K562 (cell line): ENCODE results near the gene SPOCK2. TPM values are rescaled to one million over a fixed set of nuclear protein-coding genes. Genes with fewer than 3 reads are reported as not detected.

Experiments used
- ATAC-seq: fragments of 200-7000 bp; cut with Tn5 transposase; 3 replicates; pipeline ENCODE4 v1.9.1; 2020; ENCODE audit warnings: moderate library complexity
- BruUV-seq: library from RNA; stranded (reverse); fragments of 400-500 nt; replicated peaks from 2 replicates; lab custom pipeline; 2021; lab: Mats Ljungman, UMichigan
- CTCF ChIA-PET: fragments of 300-600 bp; formaldehyde crosslinking; extraction: SDS; loops from one replicate; lab custom pipeline; 2021; ENCODE audit warnings: low intra/inter-chr PET ratio; lab: Yijun Ruan, JAX
- POLR2A ChIA-PET: fragments of 300-600, 350-650 bp; sonication (Branson Sonifier 250); formaldehyde crosslinking; extraction: SDS; loops from one replicate; lab custom pipeline; 2021; ENCODE audit warnings: antibody characterized with exemption, inconsistent platforms; lab: Yijun Ruan, JAX
- DNase-seq, 4 experiments: peaks; one replicate each; pipeline versions ENCODE4 v3.0.0 to v3.0.0-alpha.2; 2011 to 2018; ENCODE audit warnings: low spot score in 3 of 4, mixed read lengths in 3 of 4; ENCODE audit errors: extremely low read depth in 1 of 4
- FAIRE-seq: peaks from 2 replicates; lab custom pipeline; 2011; peaks lifted over from hg19 to GRCh38; lab: Jason Lieb, UNC
- H2AFZ ChIP-seq: 2 replicates; pipeline ENCODE4 v1.6.0; 2011; ENCODE audit warnings: low read depth, low read length, control low read depth, inconsistent platforms
- H3K27ac ChIP-seq: fragments of 200-600 bp; 3 replicates; pipeline ENCODE4 v1.8.0; 2011; ENCODE audit warnings: low read depth, mild to moderate bottlenecking, control low read depth, inconsistent platforms, low read length, moderate library complexity, mixed read lengths; ENCODE audit errors: extremely low read depth
- H3K27me3 ChIP-seq, 2 experiments: fragments of 300-600 bp in 1 of 2; 2 replicates in 1 of 2; 3 replicates in 1 of 2; pipeline versions ENCODE4 v1.6.0 to v1.8.0; 2011; ENCODE audit warnings: inconsistent platforms in 2 of 2, low read length in 2 of 2, mild to moderate bottlenecking in 1 of 2, mixed read lengths in 1 of 2, moderate library complexity in 1 of 2; ENCODE audit not compliant: control insufficient read depth in 2 of 2, insufficient read depth in 2 of 2
- H3K36me3 ChIP-seq: fragments of 300-600 bp; 3 replicates; pipeline ENCODE4 v1.8.0; 2011; ENCODE audit warnings: mild to moderate bottlenecking, low read length, inconsistent platforms; ENCODE audit not compliant: control insufficient read depth, insufficient read depth
- H3K4me1 ChIP-seq, 2 experiments: fragments of 200-600 bp in 1 of 2; replicated peaks in 1 of 2; 2 replicates in 1 of 2; 3 replicates in 1 of 2; pipeline versions ENCODE4 v1.5.1 to v1.8.0; 2011; ENCODE audit warnings: inconsistent platforms in 2 of 2, low read length in 2 of 2, mild to moderate bottlenecking in 1 of 2, mixed read lengths in 1 of 2, moderate library complexity in 1 of 2; ENCODE audit not compliant: control insufficient read depth in 2 of 2, insufficient read depth in 2 of 2
- H3K4me2 ChIP-seq: 2 replicates; pipeline ENCODE4 v1.6.1; 2011; ENCODE audit warnings: low read length, control low read depth, inconsistent platforms, mixed read lengths; ENCODE audit not compliant: insufficient read depth
- H3K4me3 ChIP-seq: fragments of 200-600 bp; sonication (generic), shearing (Covaris generic); 2 replicates; pipeline ENCODE4 v1.5.1; 2016; ENCODE audit warnings: control low read depth, inconsistent platforms
- H3K79me2 ChIP-seq: fragments of 200-600 bp; 3 replicates; pipeline ENCODE4 v1.8.0; 2011; ENCODE audit warnings: low read length, inconsistent platforms; ENCODE audit not compliant: control insufficient read depth, insufficient read depth
- H3K9ac ChIP-seq, 2 experiments: 2 replicates each; pipeline versions ENCODE4 v1.6.0 to v1.6.1; 2011; ENCODE audit warnings: low read depth in 2 of 2, low read length in 2 of 2, control low read depth in 1 of 2, inconsistent platforms in 1 of 2, mild to moderate bottlenecking in 1 of 2, mixed read lengths in 1 of 2; ENCODE audit not compliant: insufficient read depth in 1 of 2
- H3K9me1 ChIP-seq: one replicate; pipeline ENCODE4 v1.6.0; 2011; ENCODE audit warnings: inconsistent platforms, mild to moderate bottlenecking, low read length, moderate library complexity; ENCODE audit not compliant: control insufficient read depth, insufficient read depth
- H3K9me3 ChIP-seq: replicated peaks from 2 replicates; pipeline ENCODE4 v1.5.1; 2011; ENCODE audit warnings: low read depth, low read length, inconsistent platforms; ENCODE audit not compliant: control insufficient read depth, insufficient read depth
- H4K20me1 ChIP-seq: replicated peaks from 2 replicates; pipeline ENCODE4 v1.6.1; 2011; ENCODE audit warnings: low read length, inconsistent platforms, mixed read lengths; ENCODE audit not compliant: control insufficient read depth, insufficient read depth
- ATF7 ChIP-seq: fragments of 450-650 bp; IDR thresholded peaks from 2 replicates; pipeline ENCODE4 v1.7.1; 2014; ENCODE audit warnings: mild to moderate bottlenecking, moderate library complexity
- BMI1 ChIP-seq: fragments of 150-350 bp; IDR thresholded peaks from 2 replicates; pipeline ENCODE4 v1.6.1; 2014; ENCODE audit warnings: low read length
- GTF2E2 ChIP-seq: fragments of 200-800 bp; sonication (Bioruptor generic); IDR thresholded peaks from 2 replicates; pipeline ENCODE4 v1.6.1; 2016; ENCODE audit warnings: missing genetic modification characterization, missing compliant biosample characterization
- KAT7 ChIP-seq: sonication (generic); formaldehyde crosslinking; IDR thresholded peaks from 2 replicates; pipeline ENCODE4 v1.8.0; 2022; ENCODE audit warnings: missing genetic modification reagents, mild to moderate bottlenecking, borderline replicate concordance
- KDM2B ChIP-seq: fragments of 250-450 bp; sonication (Bioruptor Pico); IDR thresholded peaks from 2 replicates; pipeline ENCODE4 v1.8.0; 2021; ENCODE audit warnings: mild to moderate bottlenecking, moderate library complexity
- LARP7 ChIP-seq: fragments of 450-650 bp; IDR thresholded peaks from 2 replicates; pipeline ENCODE4 v1.6.1; 2016
- MCM7 ChIP-seq, 2 experiments: fragments of 450-650 bp; IDR thresholded peaks; 2 replicates each; pipeline ENCODE4 v1.6.1; 2016 to 2018
- MYC ChIP-seq, 2 experiments: fragments of 250-450 bp in 1 of 2; sonication (Bioruptor Pico) in 1 of 2; IDR thresholded peaks; 2 replicates each; pipeline versions ENCODE4 v1.5.1 to v1.6.1; 2012 to 2021; ENCODE audit warnings: low read depth in 2 of 2, borderline replicate concordance in 1 of 2, improper control_type of control experiment in 1 of 2, low read length in 1 of 2, mild to moderate bottlenecking in 1 of 2, moderate library complexity in 1 of 2
- NFE2 ChIP-seq: IDR thresholded peaks from 2 replicates; pipeline ENCODE4 v1.6.1; 2014; ENCODE audit warnings: antibody characterized with exemption, low read depth
- RBM14 ChIP-seq: fragments of 200-400 bp; formaldehyde crosslinking; IDR thresholded peaks from 2 replicates; pipeline ENCODE4 v1.6.1; 2018; ENCODE audit warnings: low read depth, mild to moderate bottlenecking, low read length, moderate library complexity, borderline replicate concordance; ENCODE audit not compliant: insufficient read depth
- ZNF75A ChIP-seq: fragments of 450-650 bp; formaldehyde crosslinking; IDR thresholded peaks from 2 replicates; pipeline ENCODE4 v1.4.0; 2020; ENCODE audit warnings: mild to moderate bottlenecking
- WGBS: fragments of 100-300 bp; shearing (Covaris generic); methylation state at CpG from one replicate; pipeline ENCODE4 v1.1.6; 2016; ENCODE audit warnings: low coverage, mixed read lengths; ENCODE audit not compliant: insufficient coverage; ENCODE audit errors: missing lambda C conversion rate; 5-methylcytosine and 5-hydroxymethylcytosine counted together
- in situ Hi-C: fragments of 300-500 bp; cut with MboI; formaldehyde crosslinking; loops from 4 replicates; pipeline ENCODE4 v1.15.0; 2018; ENCODE audit warnings: inconsistent platforms, mixed read lengths
- intact Hi-C: fragments of 100-400 bp; cut with micrococcal nuclease; formaldehyde crosslinking; loops from 2 replicates; pipeline ENCODE4 v1.14.2; 2022
- polyA plus RNA-seq, 8 experiments: library from polyadenylated mRNA; depleted of rRNA in 4 of 8; stranded (reverse) in 5 of 8; unstranded in 3 of 8; fragments of >200 nt; fragmentation: Nextera tagmentation in 2 of 8; fragmentation: Illumina TruSeq in 1 of 8; extraction: Ambion mirVana in 2 of 8; extraction: Trizol in 1 of 8; gene quantifications; 2 replicates each; pipeline versions ENCODE4 v1.2.1 to v1.2.3, GENCODE V29; 2011 to 2014; ENCODE audit warnings: inconsistent platforms in 1 of 8, missing spikeins in 1 of 8
- total RNA-seq, 7 experiments: library from RNA; depleted of rRNA in 6 of 7; stranded (reverse); fragments of >200 nt in 6 of 7; fragmentation: Illumina TruSeq in 2 of 7; extraction: Trizol in 2 of 7; gene quantifications; 2 replicates each; pipeline versions ENCODE4 v1.2.1 to v1.2.3, GENCODE V29; 2011 to 2021; ENCODE audit warnings: low replicate concordance in 1 of 7
- TF ChIP-seq, protein P1 (sequence below): fragments of 250-450 bp; sonication (Bioruptor Pico); IDR thresholded peaks from 2 replicates; pipeline ENCODE4 v1.8.0; 2021; ENCODE audit warnings: mild to moderate bottlenecking, moderate library complexity
- TF ChIP-seq, protein P2 (sequence below), 2 experiments: fragments of 450-650 bp; conservative IDR thresholded peaks; 2 replicates each; pipeline ENCODE4 v1.6.1; 2017; ENCODE audit warnings: mild to moderate bottlenecking in 2 of 2, moderate library complexity in 2 of 2

SPOCK2 gene
- total and polyA plus RNA-seq, 9 of the 15 experiments (the other 6 are each of a cell fraction or from before 2014, with no cell fraction given), result 0.04 to 0.86 (median 0.11) TPM; not detected in 2

DNA sequence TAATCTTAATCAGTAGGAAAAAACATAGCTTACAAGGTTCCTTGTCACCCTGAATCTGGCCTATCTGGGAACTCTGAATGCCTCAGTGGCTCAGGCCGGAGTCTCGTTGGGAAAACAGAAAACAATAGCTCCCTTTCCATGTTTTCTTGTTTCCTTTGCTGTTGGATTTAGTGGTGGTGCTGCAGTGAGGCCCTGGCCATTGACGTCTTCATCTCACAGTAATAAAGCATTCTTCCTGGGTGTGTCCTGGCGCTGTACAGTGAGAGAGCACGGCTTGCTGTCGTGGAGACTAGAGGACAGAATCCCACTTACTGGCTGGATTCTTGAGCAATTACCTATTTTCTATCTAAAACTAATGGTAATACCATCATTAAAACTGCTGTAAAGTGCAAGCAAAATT lies 1.3 kb upstream of the SPOCK2 start:
- Histone ChIP-seq H2AFZ (no peak overlapping the region), H3K4me3 (no peak overlapping the region)
- in situ Hi-C loops, result no loop called here
- TF ChIP-seq, protein P1, sequence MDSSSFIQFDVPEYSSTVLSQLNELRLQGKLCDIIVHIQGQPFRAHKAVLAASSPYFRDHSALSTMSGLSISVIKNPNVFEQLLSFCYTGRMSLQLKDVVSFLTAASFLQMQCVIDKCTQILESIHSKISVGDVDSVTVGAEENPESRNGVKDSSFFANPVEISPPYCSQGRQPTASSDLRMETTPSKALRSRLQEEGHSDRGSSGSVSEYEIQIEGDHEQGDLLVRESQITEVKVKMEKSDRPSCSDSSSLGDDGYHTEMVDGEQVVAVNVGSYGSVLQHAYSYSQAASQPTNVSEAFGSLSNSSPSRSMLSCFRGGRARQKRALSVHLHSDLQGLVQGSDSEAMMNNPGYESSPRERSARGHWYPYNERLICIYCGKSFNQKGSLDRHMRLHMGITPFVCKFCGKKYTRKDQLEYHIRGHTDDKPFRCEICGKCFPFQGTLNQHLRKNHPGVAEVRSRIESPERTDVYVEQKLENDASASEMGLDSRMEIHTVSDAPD (CRISPR knock-in tag), result no peak
- no peak for TF ChIP-seq KAT7 (CRISPR knock-in tag)
- no peak for TF ChIP-seq LARP7
- TF ChIP-seq MYC (IDR thresholded peaks at IDR 0.05; ENCODE audit: low read depth, low read length), result no peak
- no peak for TF ChIP-seq MYC (CRISPR knock-in tag; IDR thresholded peaks at IDR 0.05; ENCODE audit: borderline replicate concordance, low read depth)
- no peak for TF ChIP-seq GTF2E2 (tag)
- no peak for TF ChIP-seq ATF7
- TF ChIP-seq BMI1, result no peak
- TF ChIP-seq, protein P2, sequence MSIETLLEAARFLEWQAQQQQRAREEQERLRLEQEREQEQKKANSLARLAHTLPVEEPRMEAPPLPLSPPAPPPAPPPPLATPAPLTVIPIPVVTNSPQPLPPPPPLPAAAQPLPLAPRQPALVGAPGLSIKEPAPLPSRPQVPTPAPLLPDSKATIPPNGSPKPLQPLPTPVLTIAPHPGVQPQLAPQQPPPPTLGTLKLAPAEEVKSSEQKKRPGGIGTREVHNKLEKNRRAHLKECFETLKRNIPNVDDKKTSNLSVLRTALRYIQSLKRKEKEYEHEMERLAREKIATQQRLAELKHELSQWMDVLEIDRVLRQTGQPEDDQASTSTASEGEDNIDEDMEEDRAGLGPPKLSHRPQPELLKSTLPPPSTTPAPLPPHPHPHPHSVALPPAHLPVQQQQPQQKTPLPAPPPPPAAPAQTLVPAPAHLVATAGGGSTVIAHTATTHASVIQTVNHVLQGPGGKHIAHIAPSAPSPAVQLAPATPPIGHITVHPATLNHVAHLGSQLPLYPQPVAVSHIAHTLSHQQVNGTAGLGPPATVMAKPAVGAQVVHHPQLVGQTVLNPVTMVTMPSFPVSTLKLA (conservative IDR thresholded peaks at IDR 0.05), result no peak
- TF ChIP-seq RBM14, result no peak
- TF ChIP-seq KDM2B (CRISPR knock-in tag), result no peak
- no peak for TF ChIP-seq ZNF75A (CRISPR knock-in tag)
- no peak for TF ChIP-seq MCM7 (IDR thresholded peaks at IDR 0.05)
- no peak for TF ChIP-seq NFE2

More for the DNA sequence above, 1.3 kb upstream of the SPOCK2 start:
- Histone ChIP-seq H3K27ac (no peak overlapping the region), H3K4me2 (no peak overlapping the region), H3K9ac (no peak overlapping the region), H3K9me1 (no peaks in the 10 kb centered on the region), H3K9me3 (no peaks in the 10 kb centered on the region), H3K4me1 (peaks cover 6 to 25% of the 10 kb centered on the region in 2 experiments; a peak in 4 of 5 replicates), H3K36me3 (no peaks in the 10 kb centered on the region), H3K27me3 (no peaks in the 10 kb centered on the region), H4K20me1 (no peaks in the 10 kb centered on the region), H3K79me2 (no peaks in the 10 kb centered on the region)
- peak; percentile 42; the same call in 1 of the 3 replicates for ATAC-seq
- ChIA-PET POLR2A (interaction anchor here (0.8 to 1.5 kb wide), 7 partner anchors 9 to 184 kb away, joined by 3 to 6 read pairs (median 4); partner anchors contain the start of gene DDIT4), CTCF (no interaction called here)
- no peak for DNase-seq
- no peak for FAIRE-seq
- 34% methylated on average over 6 of the region's 6 CpGs for WGBS
- intact Hi-C loops, result no loop called here
- no TSS peak for BruUV-seq
